Tibial nerve (tissue), 4 donors: ENCODE measurements around the gene SLC5A6.

Source experiments
- EP300 ChIP-seq, 2 donors: sonication (generic); formaldehyde crosslinking; IDR thresholded peaks; one replicate each; pipeline ENCODE4 v1.6.1; 2017; ENCODE audit warnings: antibody characterized with exemption in 2 of 2, mild to moderate bottlenecking in 1 of 2
- TF ChIP-seq, protein P1 (sequence below), 5 experiments: fragments of 200-600 bp in 3 of 5; fragments of 450-650 bp in 2 of 5; sonication (generic) in 3 of 5; IDR thresholded peaks; one replicate each; pipeline ENCODE4 v1.5.1; 2016 to 2019; ENCODE audit warnings: antibody characterized with exemption in 5 of 5, mild to moderate bottlenecking in 3 of 5, moderate library complexity in 2 of 5

DNA sequence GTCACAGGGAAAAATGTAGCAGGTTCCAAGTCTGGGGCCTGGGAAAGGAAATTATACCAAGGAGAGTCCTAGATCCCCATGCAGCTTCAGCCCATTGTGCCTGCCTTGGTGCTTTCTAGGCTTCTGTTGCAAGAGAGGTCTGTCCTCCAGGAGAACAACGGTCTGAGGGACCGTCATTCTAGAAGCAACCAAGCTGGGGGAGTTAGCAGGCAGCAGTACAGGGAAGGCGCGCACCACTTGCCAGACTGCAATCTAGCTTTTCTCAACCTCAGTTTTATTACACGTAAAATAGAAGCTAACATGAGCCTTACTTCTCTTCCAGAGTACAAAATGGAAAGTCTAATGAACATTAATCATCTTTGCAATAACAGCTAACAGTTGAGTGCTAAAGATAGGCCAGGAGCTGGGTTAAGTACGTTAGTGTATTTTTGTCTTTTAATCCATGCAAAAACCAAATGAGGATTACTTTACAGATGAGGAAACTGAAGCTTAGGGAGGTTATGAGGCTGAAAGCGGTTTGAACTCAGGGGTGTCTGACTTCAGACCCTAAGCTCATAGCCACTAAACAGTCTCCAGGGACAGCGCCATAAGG is 61.3 kb downstream of the SLC5A6 start:
- TF ChIP-seq, protein P1, sequence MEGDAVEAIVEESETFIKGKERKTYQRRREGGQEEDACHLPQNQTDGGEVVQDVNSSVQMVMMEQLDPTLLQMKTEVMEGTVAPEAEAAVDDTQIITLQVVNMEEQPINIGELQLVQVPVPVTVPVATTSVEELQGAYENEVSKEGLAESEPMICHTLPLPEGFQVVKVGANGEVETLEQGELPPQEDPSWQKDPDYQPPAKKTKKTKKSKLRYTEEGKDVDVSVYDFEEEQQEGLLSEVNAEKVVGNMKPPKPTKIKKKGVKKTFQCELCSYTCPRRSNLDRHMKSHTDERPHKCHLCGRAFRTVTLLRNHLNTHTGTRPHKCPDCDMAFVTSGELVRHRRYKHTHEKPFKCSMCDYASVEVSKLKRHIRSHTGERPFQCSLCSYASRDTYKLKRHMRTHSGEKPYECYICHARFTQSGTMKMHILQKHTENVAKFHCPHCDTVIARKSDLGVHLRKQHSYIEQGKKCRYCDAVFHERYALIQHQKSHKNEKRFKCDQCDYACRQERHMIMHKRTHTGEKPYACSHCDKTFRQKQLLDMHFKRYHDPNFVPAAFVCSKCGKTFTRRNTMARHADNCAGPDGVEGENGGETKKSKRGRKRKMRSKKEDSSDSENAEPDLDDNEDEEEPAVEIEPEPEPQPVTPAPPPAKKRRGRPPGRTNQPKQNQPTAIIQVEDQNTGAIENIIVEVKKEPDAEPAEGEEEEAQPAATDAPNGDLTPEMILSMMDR (IDR thresholded peaks at IDR 0.05), result no peak
- no peak for TF ChIP-seq EP300 (IDR thresholded peaks at IDR 0.05)
